Loucy (cell line): ENCODE results near the gene CHRNA5.

Experiments
- CTCF ChIP-seq: fragments of 200-600 bp; sonication (generic); conservative IDR thresholded peaks from 2 replicates; pipeline ENCODE4 v1.5.1; 2014; ENCODE audit warnings: mild to moderate bottlenecking, antibody characterized with exemption, low read length
- EZH2phosphoT487 ChIP-seq: fragments of 200-600 bp; IDR thresholded peaks from 2 replicates; pipeline ENCODE4 v1.6.1; 2018; ENCODE audit warnings: antibody characterized with exemption, mild to moderate bottlenecking, moderate library complexity, borderline replicate concordance

- TF ChIP-seq CTCF (no peak), EZH2phosphoT487 (no peak)
Measured at GRCh38 chr15:78614021-78614420, 48.7 kb downstream of the CHRNA5 start.
